ENCODE data around the gene ABRAXAS1.

Gene ABRAXAS1

DNA sequence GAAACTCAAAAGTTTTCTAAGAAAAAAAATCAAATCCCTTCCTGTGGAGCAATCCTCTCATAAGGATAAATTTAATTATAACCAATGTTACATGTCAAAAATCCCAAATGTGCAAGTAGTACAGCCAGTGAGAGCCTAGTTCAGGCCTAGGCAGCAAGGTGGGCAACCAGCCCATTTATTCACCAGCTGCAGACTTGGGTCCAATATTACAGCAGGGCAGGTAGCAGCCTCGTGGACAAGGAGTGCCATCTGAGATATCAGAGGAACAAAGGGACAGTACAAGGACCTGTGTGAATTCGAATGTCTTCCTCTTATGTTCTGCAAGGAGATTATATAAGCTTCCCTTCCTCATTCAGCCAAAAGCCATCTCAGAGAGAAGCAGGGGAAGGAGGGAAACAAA lies 35.9 kb downstream of the ABRAXAS1 start:
- Histone ChIP-seq H3K27ac (ENCODE audit: low read depth, low read length, severe bottlenecking) (no peak overlapping the region), H3K9me3 (ENCODE audit: control insufficient read depth, low read length) (no peaks in the 10 kb centered on the region), H3K36me3 (ENCODE audit: control insufficient read depth, insufficient read depth, low read length) (peaks cover 27% of the 10 kb centered on the region), H3K4me1 (ENCODE audit: control insufficient read depth, insufficient read depth, low read length, poor library complexity, severe bottlenecking) (no peaks in the 10 kb centered on the region), H3K4me3 (ENCODE audit: extremely low read depth, insufficient read depth, low read length, poor library complexity, severe bottlenecking) (no peak overlapping the region)
- WGBS, 2 experiments (ENCODE audit: insufficient coverage in 2 of 2), result 100% methylated on average over 1 of the region's 2 CpGs; no CpG with 5 or more reads in 1 of the 2 experiments

GRCh38 chr4:83440899-83441298 lies 44.0 kb downstream of the ABRAXAS1 start:
- 60 to 100% methylated on average over 1 of the region's 3 CpGs for WGBS, 2 experiments (ENCODE audit: insufficient coverage in 2 of 2)
- Histone ChIP-seq H3K27ac (ENCODE audit: low read depth, low read length, severe bottlenecking) (no peak overlapping the region), H3K4me3 (ENCODE audit: extremely low read depth, insufficient read depth, low read length, poor library complexity, severe bottlenecking) (no peak overlapping the region)

DNA sequence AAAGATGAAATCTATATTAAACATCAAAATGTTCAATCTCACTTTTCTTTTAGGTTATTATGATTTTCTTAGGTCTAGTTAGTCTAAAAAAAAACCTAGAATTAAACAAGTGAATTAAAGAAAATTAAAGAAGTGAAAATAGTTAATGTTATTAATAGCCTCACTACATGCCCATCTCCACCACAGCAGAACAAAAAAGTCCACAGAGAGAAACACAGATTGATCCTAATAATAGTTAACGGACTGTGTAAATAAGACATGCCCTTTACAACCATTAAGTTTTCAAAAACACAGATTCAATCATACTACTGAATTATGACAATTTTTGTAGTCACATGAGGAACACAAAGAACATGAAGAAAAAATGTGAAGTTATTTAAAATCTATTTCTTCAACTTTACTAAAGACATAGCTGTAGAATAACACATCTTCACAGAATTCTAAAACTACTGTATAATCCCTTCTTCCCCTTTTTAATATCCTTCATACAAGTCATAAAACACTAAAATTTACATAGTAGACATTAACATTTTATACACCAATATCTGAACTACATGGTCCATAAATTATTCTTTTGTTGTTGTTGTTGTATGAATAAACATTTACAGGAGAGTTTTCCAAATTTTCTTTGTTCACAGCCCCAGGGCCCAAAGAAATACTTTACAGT lies 44.6 kb downstream of the ABRAXAS1 start:
- Histone ChIP-seq H3K27ac (ENCODE audit: low read depth, low read length, severe bottlenecking) (no peak overlapping the region), H3K9me3 (ENCODE audit: control insufficient read depth, low read length) (no peaks in the 10 kb centered on the region), H3K36me3 (ENCODE audit: control insufficient read depth, insufficient read depth, low read length) (peaks cover 28% of the 10 kb centered on the region), H3K4me3 (ENCODE audit: extremely low read depth, insufficient read depth, low read length, poor library complexity, severe bottlenecking) (no peak overlapping the region), H3K4me1 (ENCODE audit: control insufficient read depth, insufficient read depth, low read length, poor library complexity, severe bottlenecking) (no peaks in the 10 kb centered on the region)
- 100% methylated on average over 1 of the region's 1 CpG; no CpG with 5 or more reads in 1 of the 2 experiments for WGBS, 2 experiments (ENCODE audit: insufficient coverage in 2 of 2)

More at GRCh38 chr4:83440899-83441298, 44.0 kb downstream of the ABRAXAS1 start:
- H3K36me3 ChIP-seq (ENCODE audit: control insufficient read depth, insufficient read depth, low read length), result peaks cover 28% of the 10 kb centered on the region
- no peaks in the 10 kb centered on the region for H3K4me1 ChIP-seq (ENCODE audit: control insufficient read depth, insufficient read depth, low read length, poor library complexity, severe bottlenecking)
- no peaks in the 10 kb centered on the region for H3K9me3 ChIP-seq (ENCODE audit: control insufficient read depth, low read length)

DNA sequence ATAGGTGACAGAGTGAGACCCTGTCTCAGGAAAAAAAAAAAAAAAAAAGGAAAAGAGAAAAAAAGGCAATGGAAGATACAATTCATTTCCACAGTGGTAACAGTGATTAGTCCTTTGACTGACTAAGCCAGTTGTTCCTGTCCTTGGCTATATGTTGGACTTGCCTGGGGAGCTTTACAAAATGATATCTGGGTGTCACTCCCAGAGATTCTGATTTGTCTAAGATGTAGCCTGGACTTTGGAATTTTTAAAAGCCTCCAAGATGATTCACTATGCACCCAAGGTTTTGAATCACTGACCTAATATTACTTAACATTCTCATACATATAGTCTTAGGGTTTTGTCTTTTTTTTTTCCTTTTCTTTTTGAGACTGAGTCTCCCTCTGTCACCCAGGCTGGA lies 46.2 kb downstream of the ABRAXAS1 start:
- peaks cover 30% of the 10 kb centered on the region for H3K36me3 ChIP-seq (ENCODE audit: control insufficient read depth, insufficient read depth, low read length)
- H3K27ac ChIP-seq (ENCODE audit: low read depth, low read length, severe bottlenecking), result no peak overlapping the region
- H3K4me3 ChIP-seq (ENCODE audit: extremely low read depth, insufficient read depth, low read length, poor library complexity, severe bottlenecking), result no peak overlapping the region
- no peaks in the 10 kb centered on the region for H3K9me3 ChIP-seq (ENCODE audit: control insufficient read depth, low read length)
- no peaks in the 10 kb centered on the region for H3K4me1 ChIP-seq (ENCODE audit: control insufficient read depth, insufficient read depth, low read length, poor library complexity, severe bottlenecking)

DNA sequence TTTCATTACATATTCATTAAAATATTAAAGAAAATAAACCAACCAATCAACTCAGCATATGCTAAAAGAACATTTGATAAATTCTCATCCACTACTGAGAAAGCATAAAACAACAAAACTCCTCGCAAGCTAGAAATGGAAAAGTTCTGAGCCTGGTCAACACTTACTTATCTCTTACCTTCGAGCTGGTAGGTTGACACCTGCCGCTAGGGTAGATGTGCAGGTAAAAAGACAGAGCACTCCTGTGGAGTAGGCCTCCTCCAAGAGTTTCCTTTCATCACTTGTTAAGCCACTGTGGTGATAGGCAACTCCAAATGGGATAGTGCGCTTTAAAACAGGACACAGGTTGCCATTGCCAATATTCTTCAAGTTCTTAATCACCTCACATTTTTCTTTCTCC lies 48.2 kb downstream of the ABRAXAS1 start:
- Histone ChIP-seq H3K36me3 (ENCODE audit: control insufficient read depth, insufficient read depth, low read length) (peaks cover 19% of the 10 kb centered on the region), H3K27ac (ENCODE audit: low read depth, low read length, severe bottlenecking) (no peak overlapping the region), H3K4me3 (ENCODE audit: extremely low read depth, insufficient read depth, low read length, poor library complexity, severe bottlenecking) (no peak overlapping the region), H3K4me1 (ENCODE audit: control insufficient read depth, insufficient read depth, low read length, poor library complexity, severe bottlenecking) (no peaks in the 10 kb centered on the region), H3K9me3 (ENCODE audit: control insufficient read depth, low read length) (no peaks in the 10 kb centered on the region)
- WGBS, 2 experiments (ENCODE audit: insufficient coverage in 2 of 2), result 100% methylated on average over 1 of the region's 4 CpGs

GRCh38 chr4:83431200-83431599 lies 53.7 kb downstream of the ABRAXAS1 start:
- H3K9me3 ChIP-seq (ENCODE audit: control insufficient read depth, low read length), result no peaks in the 10 kb centered on the region
- H3K36me3 ChIP-seq (ENCODE audit: control insufficient read depth, insufficient read depth, low read length), result peaks cover 16% of the 10 kb centered on the region
- H3K4me1 ChIP-seq (ENCODE audit: control insufficient read depth, insufficient read depth, low read length, poor library complexity, severe bottlenecking), result no peaks in the 10 kb centered on the region
- no CpG with 5 or more reads among the region's 1 CpG for WGBS, 2 experiments (ENCODE audit: insufficient coverage in 2 of 2)
- H3K4me3 ChIP-seq (ENCODE audit: extremely low read depth, insufficient read depth, low read length, poor library complexity, severe bottlenecking), result no peak overlapping the region
- H3K27ac ChIP-seq (ENCODE audit: low read depth, low read length, severe bottlenecking), result no peak overlapping the region

DNA sequence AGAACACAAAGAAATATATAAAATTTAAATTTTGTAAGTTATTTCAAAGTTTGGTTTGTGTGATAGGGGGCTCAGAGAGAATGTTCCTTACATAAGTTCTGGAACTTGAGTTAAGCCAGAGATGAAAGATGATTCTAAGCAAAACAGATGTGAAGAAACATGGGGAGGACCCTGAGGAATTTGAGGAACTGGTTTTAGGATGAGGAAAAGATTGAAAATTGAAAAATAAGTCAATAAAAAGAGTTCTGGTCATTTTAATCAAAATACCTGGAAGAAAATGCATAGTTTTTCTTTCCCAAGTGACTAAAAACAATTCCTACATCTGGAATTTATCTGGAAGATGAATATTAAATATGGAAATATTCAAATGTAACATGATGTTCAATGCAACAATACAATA lies 66.7 kb downstream of the ABRAXAS1 start:
- peaks cover 28% of the 10 kb centered on the region for H3K36me3 ChIP-seq (ENCODE audit: control insufficient read depth, insufficient read depth, low read length)

GRCh38 chr4:83417566-83417965 lies 67.3 kb downstream of the ABRAXAS1 start:
- Histone ChIP-seq H3K4me3 (ENCODE audit: extremely low read depth, insufficient read depth, low read length, poor library complexity, severe bottlenecking) (no peak overlapping the region), H3K27ac (ENCODE audit: low read depth, low read length, severe bottlenecking) (no peak overlapping the region)
- 67% methylated on average over 1 of the region's 4 CpGs; no CpG with 5 or more reads in 1 of the 2 experiments for WGBS, 2 experiments (ENCODE audit: insufficient coverage in 2 of 2)

More for the DNA sequence above, 66.7 kb downstream of the ABRAXAS1 start:
- H3K4me1 ChIP-seq (ENCODE audit: control insufficient read depth, insufficient read depth, low read length, poor library complexity, severe bottlenecking), result peaks cover 6% of the 10 kb centered on the region
- no peaks in the 10 kb centered on the region for H3K9me3 ChIP-seq (ENCODE audit: control insufficient read depth, low read length)
- no peak overlapping the region for H3K27ac ChIP-seq (ENCODE audit: low read depth, low read length, severe bottlenecking)
- H3K4me3 ChIP-seq (ENCODE audit: extremely low read depth, insufficient read depth, low read length, poor library complexity, severe bottlenecking), result no peak overlapping the region

DNA sequence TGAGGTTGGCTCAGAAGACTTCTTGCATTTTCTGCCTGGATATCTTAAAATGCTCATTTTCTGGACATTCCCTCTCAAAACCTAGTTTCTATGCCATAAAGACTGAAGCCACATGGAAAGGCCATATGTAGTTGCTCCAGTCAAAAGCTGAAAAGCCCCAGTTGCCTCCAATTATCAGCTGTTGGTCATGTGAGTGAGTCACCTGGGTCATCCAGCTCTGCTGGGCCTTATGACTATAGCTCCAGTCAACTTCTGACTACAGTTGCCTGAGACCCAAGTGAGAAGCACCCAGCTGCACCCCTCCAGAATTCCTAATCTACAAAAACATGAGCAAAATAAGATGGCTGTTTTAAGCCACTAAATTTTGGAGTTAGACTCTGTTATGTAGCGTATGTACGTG lies 71.2 kb downstream of the ABRAXAS1 start:
- 100% methylated on average over 2 of the region's 2 CpGs; no CpG with 5 or more reads in 1 of the 2 experiments for WGBS, 2 experiments (ENCODE audit: insufficient coverage in 2 of 2)
- Histone ChIP-seq H3K4me3 (ENCODE audit: extremely low read depth, insufficient read depth, low read length, poor library complexity, severe bottlenecking) (no peak overlapping the region), H3K36me3 (ENCODE audit: control insufficient read depth, insufficient read depth, low read length) (peaks cover 24% of the 10 kb centered on the region), H3K27ac (ENCODE audit: low read depth, low read length, severe bottlenecking) (no peak overlapping the region), H3K9me3 (ENCODE audit: control insufficient read depth, low read length) (no peaks in the 10 kb centered on the region), H3K4me1 (ENCODE audit: control insufficient read depth, insufficient read depth, low read length, poor library complexity, severe bottlenecking) (peaks cover 6% of the 10 kb centered on the region)

More at GRCh38 chr4:83417566-83417965, 67.3 kb downstream of the ABRAXAS1 start:
- Histone ChIP-seq H3K9me3 (ENCODE audit: control insufficient read depth, low read length) (no peaks in the 10 kb centered on the region), H3K4me1 (ENCODE audit: control insufficient read depth, insufficient read depth, low read length, poor library complexity, severe bottlenecking) (peaks cover 6% of the 10 kb centered on the region), H3K36me3 (ENCODE audit: control insufficient read depth, insufficient read depth, low read length) (peaks cover 31% of the 10 kb centered on the region)
